HCT116 (cell line): ENCODE measurements around the gene STBD1. TPM values are rescaled to one million over a fixed set of nuclear protein-coding genes. Genes with fewer than 3 reads are reported as not detected.

Source experiments
- ATAC-seq: fragments of 200-7000 bp; cut with Tn5 transposase; 2 replicates; pipeline ENCODE4 v1.9.1; 2020; ENCODE audit warnings: mild to moderate bottlenecking, moderate library complexity
- BruUV-seq: library from RNA; stranded (reverse); fragments of 400-500 nt; replicated peaks from 2 replicates; lab custom pipeline; 2021; lab: Mats Ljungman, UMichigan
- CTCF ChIA-PET: fragments of 300-600 bp; sonication (Branson Sonifier 250); formaldehyde crosslinking; loops from one replicate; lab custom pipeline; 2021; ENCODE audit warnings: antibody characterized with exemption; lab: Charles Lee
- POLR2A ChIA-PET: fragments of 300-600, 350-600 bp; sonication (Branson Sonifier 250); formaldehyde crosslinking; loops from one replicate; lab custom pipeline; 2021; ENCODE audit warnings: antibody characterized with exemption; lab: Charles Lee
- RAD21 ChIA-PET, 2 experiments: fragments of 300-600 bp; sonication (Branson Sonifier 250); formaldehyde crosslinking; loops; one replicate each; lab custom pipeline; 2023; ENCODE audit warnings: low total read pairs in 2 of 2; ENCODE audit not compliant: uncharacterized antibody in 2 of 2, unreplicated experiment in 2 of 2, low non-redundant PET in 1 of 2; lab: Charles Lee
- DNase-seq: peaks from one replicate; pipeline ENCODE4 v3.0.0-alpha.2; 2010; ENCODE audit warnings: low read depth, low spot score
- H2AFZ ChIP-seq: fragments of 200-600 bp; shearing (Covaris generic), sonication (generic); 2 replicates; pipeline ENCODE4 v1.6.1; 2017; ENCODE audit warnings: low read depth, mixed run types, mixed read lengths, antibody characterized with exemption, low read length; ENCODE audit not compliant: poor library complexity, severe bottlenecking
- H3K27ac ChIP-seq: 2 replicates; pipeline ENCODE4 v1.5.1; 2012; ENCODE audit warnings: low read depth, low read length
- H3K27me3 ChIP-seq: fragments of 200-600 bp; sonication (generic); 2 replicates; pipeline ENCODE4 v1.6.1; 2016; ENCODE audit warnings: mixed run types, low read length, mixed read lengths; ENCODE audit not compliant: insufficient read depth
- H3K36me3 ChIP-seq, 2 experiments: fragments of 200-500 bp in 1 of 2; fragments of 200-600 bp in 1 of 2; sonication (Bioruptor generic) in 1 of 2; sonication (generic) in 1 of 2; 2 replicates each; pipeline versions ENCODE4 v1.5.1 to v1.6.1; 2014 to 2016; ENCODE audit warnings: low read length in 2 of 2, inconsistent platforms in 1 of 2, mixed read lengths in 1 of 2, mixed run types in 1 of 2; ENCODE audit not compliant: insufficient read depth in 2 of 2, control insufficient read depth in 1 of 2
- H3K4me1 ChIP-seq, 2 experiments: fragments of 200-600 bp in 1 of 2; sonication (generic) in 1 of 2; 2 replicates each; pipeline versions ENCODE4 v1.5.1 to v1.6.1; 2012 to 2017; ENCODE audit warnings: low read length in 2 of 2, inconsistent platforms in 1 of 2, mild to moderate bottlenecking in 1 of 2, mixed read lengths in 1 of 2, mixed run types in 1 of 2, moderate library complexity in 1 of 2; ENCODE audit not compliant: insufficient read depth in 2 of 2, control insufficient read depth in 1 of 2
- H3K4me2 ChIP-seq: fragments of 200-600 bp; sonication (generic); 2 replicates; pipeline ENCODE4 v1.6.1; 2017; ENCODE audit warnings: mixed run types, low read length, mixed read lengths
- H3K4me3 ChIP-seq, 2 experiments: fragments of 200-600 bp in 1 of 2; sonication (generic) in 1 of 2; replicated peaks in 1 of 2; 2 replicates each; pipeline ENCODE4 v1.5.1; 2011 to 2016; ENCODE audit warnings: low read length in 2 of 2, control low read depth in 1 of 2, low read depth in 1 of 2, mild to moderate bottlenecking in 1 of 2, mixed read lengths in 1 of 2, mixed run types in 1 of 2
- H3K79me2 ChIP-seq: fragments of 200-600 bp; sonication (generic); 2 replicates; pipeline ENCODE4 v1.6.1; 2017; ENCODE audit warnings: mild to moderate bottlenecking, mixed run types, low read length, moderate library complexity, mixed read lengths; ENCODE audit not compliant: insufficient read depth
- H3K9ac ChIP-seq: fragments of 200-600 bp; sonication (generic); 2 replicates; pipeline ENCODE4 v1.6.1; 2016; ENCODE audit warnings: low read length, mixed read lengths
- H3K9me2 ChIP-seq: fragments of 200-600 bp; sonication (generic), shearing (Covaris generic); 2 replicates; pipeline ENCODE4 v1.6.1; 2017; ENCODE audit warnings: mixed run types, mild to moderate bottlenecking, moderate library complexity; ENCODE audit not compliant: insufficient read depth
- H3K9me3 ChIP-seq, 2 experiments: fragments of 200-500 bp in 1 of 2; fragments of 200-600 bp in 1 of 2; sonication (Bioruptor generic) in 1 of 2; sonication (generic) in 1 of 2; 2 replicates each; pipeline ENCODE4 v1.6.1; 2014 to 2017; ENCODE audit warnings: low read length in 2 of 2, mixed read lengths in 2 of 2, inconsistent platforms in 1 of 2, low read depth in 1 of 2, mild to moderate bottlenecking in 1 of 2, mixed run types in 1 of 2, moderate library complexity in 1 of 2; ENCODE audit not compliant: control insufficient read depth in 1 of 2, insufficient read depth in 1 of 2
- H4K20me1 ChIP-seq: fragments of 200-600 bp; sonication (generic), shearing (Covaris generic); 2 replicates; pipeline ENCODE4 v1.6.1; 2017; ENCODE audit warnings: mixed run types, mild to moderate bottlenecking, moderate library complexity; ENCODE audit not compliant: insufficient read depth
- ATF3 ChIP-seq: IDR thresholded peaks from 2 replicates; pipeline ENCODE4 v1.6.1; 2012
- CBX3 ChIP-seq: IDR thresholded peaks from 2 replicates; pipeline ENCODE4 v1.6.1; 2012; ENCODE audit warnings: low read depth
- ELF1 ChIP-seq: IDR thresholded peaks from 2 replicates; pipeline ENCODE4 v1.6.1; 2012; ENCODE audit warnings: low read depth, borderline replicate concordance
- EZH2phosphoT487 ChIP-seq: fragments of 200-600 bp; IDR thresholded peaks from 2 replicates; pipeline ENCODE4 v1.6.1; 2018; ENCODE audit warnings: antibody characterized with exemption, borderline replicate concordance
- JUND ChIP-seq: IDR thresholded peaks from 2 replicates; pipeline ENCODE4 v1.6.1; 2012
- MAX ChIP-seq: IDR thresholded peaks from 2 replicates; pipeline ENCODE4 v1.6.1; 2012
- POLR2A ChIP-seq: IDR thresholded peaks from 2 replicates; pipeline ENCODE4 v1.7.0; 2011; ENCODE audit warnings: borderline replicate concordance; ENCODE audit not compliant: insufficient read depth, insufficient read length; ENCODE audit errors: extremely low read depth
- POLR2AphosphoS5 ChIP-seq: IDR thresholded peaks from 2 replicates; pipeline ENCODE4 v1.6.1; 2011; ENCODE audit warnings: mild to moderate bottlenecking, low read depth, low read length, moderate library complexity
- REST ChIP-seq: IDR thresholded peaks from 2 replicates; pipeline ENCODE4 v1.6.1; 2012; ENCODE audit warnings: low read depth
- TCF7L2 ChIP-seq: IDR thresholded peaks from 2 replicates; pipeline ENCODE4 v1.7.0; 2011; ENCODE audit warnings: borderline replicate concordance, inconsistent platforms; ENCODE audit not compliant: insufficient read depth, insufficient read length; ENCODE audit errors: extremely low read depth
- YY1 ChIP-seq: IDR thresholded peaks from 2 replicates; pipeline ENCODE4 v1.6.1; 2011; ENCODE audit warnings: low read length, low read depth, moderate library complexity, mild to moderate bottlenecking; ENCODE audit not compliant: insufficient replicate concordance; ENCODE audit errors: extremely low read depth
- ZBTB33 ChIP-seq: IDR thresholded peaks from 2 replicates; pipeline ENCODE4 v1.6.1; 2011; ENCODE audit warnings: mild to moderate bottlenecking, low read length, moderate library complexity; ENCODE audit not compliant: insufficient replicate concordance; ENCODE audit errors: extremely low read depth
- ZNF274 ChIP-seq: fragments of 200-500 bp; sonication (Bioruptor generic); IDR thresholded peaks from 2 replicates; pipeline ENCODE4 v1.6.1; 2014; ENCODE audit warnings: mild to moderate bottlenecking, low read depth, low read length, inconsistent platforms
- intact Hi-C: fragments of 100-400 bp; cut with micrococcal nuclease; formaldehyde crosslinking; loops from 2 replicates; pipeline ENCODE4 v1.10.0; 2022
- total RNA-seq: library from RNA; stranded (reverse); gene quantifications from one replicate; pipeline ENCODE4 v1.2.1, GENCODE V29; 2021; ENCODE audit not compliant: unreplicated experiment
- TF ChIP-seq, protein P1 (sequence below), 3 experiments: fragments of 200-600 bp in 1 of 3; sonication (generic) in 1 of 3; IDR thresholded peaks in 2 of 3; conservative IDR thresholded peaks in 1 of 3; 2 replicates each; pipeline ENCODE4 v1.5.1; 2012 to 2017; ENCODE audit warnings: low read depth in 2 of 3, low read length in 2 of 3, antibody characterized with exemption in 1 of 3, borderline replicate concordance in 1 of 3, control low read depth in 1 of 3, mild to moderate bottlenecking in 1 of 3, mixed read lengths in 1 of 3, mixed run types in 1 of 3, moderate library complexity in 1 of 3; ENCODE audit not compliant: insufficient read depth in 1 of 3

The STBD1 gene
- total RNA-seq, 1 experiment from 2014 or later = 5.6 TPM

- RAD21 ChIA-PET = no interaction called here
- H3K27ac ChIP-seq = no peak overlapping the region
- H3K9ac ChIP-seq = no peak overlapping the region
- no peaks in the 10 kb centered on the region for H4K20me1 ChIP-seq
- H3K9me3 ChIP-seq = no peaks in the 10 kb centered on the region
- no peak overlapping the region for H3K4me3 ChIP-seq
- H3K4me1 ChIP-seq = no peaks in the 10 kb centered on the region
- H2AFZ ChIP-seq = no peak overlapping the region
- H3K27me3 ChIP-seq = no peaks in the 10 kb centered on the region
- no peak for ATAC-seq
- H3K9me2 ChIP-seq = no peaks in the 10 kb centered on the region
- intact Hi-C loops = no loop called here
- DNase-seq = no peak
- POLR2A ChIA-PET = no interaction called here
- H3K79me2 ChIP-seq = no peaks in the 10 kb centered on the region
- no peak for TF ChIP-seq CBX3
- TF ChIP-seq ZBTB33 = no peak
- no peak for TF ChIP-seq ZNF274
- TF ChIP-seq, protein P1, sequence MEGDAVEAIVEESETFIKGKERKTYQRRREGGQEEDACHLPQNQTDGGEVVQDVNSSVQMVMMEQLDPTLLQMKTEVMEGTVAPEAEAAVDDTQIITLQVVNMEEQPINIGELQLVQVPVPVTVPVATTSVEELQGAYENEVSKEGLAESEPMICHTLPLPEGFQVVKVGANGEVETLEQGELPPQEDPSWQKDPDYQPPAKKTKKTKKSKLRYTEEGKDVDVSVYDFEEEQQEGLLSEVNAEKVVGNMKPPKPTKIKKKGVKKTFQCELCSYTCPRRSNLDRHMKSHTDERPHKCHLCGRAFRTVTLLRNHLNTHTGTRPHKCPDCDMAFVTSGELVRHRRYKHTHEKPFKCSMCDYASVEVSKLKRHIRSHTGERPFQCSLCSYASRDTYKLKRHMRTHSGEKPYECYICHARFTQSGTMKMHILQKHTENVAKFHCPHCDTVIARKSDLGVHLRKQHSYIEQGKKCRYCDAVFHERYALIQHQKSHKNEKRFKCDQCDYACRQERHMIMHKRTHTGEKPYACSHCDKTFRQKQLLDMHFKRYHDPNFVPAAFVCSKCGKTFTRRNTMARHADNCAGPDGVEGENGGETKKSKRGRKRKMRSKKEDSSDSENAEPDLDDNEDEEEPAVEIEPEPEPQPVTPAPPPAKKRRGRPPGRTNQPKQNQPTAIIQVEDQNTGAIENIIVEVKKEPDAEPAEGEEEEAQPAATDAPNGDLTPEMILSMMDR (IDR thresholded peaks at IDR 0.05 in 2 of 3, conservative IDR thresholded peaks at IDR 0.05 in 1 of 3; ENCODE audit: borderline replicate concordance in 1 of 3, insufficient read depth in 1 of 3, low read depth in 2 of 3, low read length in 2 of 3) = no peak
- TF ChIP-seq JUND = no peak
- TF ChIP-seq ELF1 = no peak
- no peak for TF ChIP-seq TCF7L2
- TF ChIP-seq POLR2A = no peak
- no peak for TF ChIP-seq POLR2AphosphoS5
- TF ChIP-seq REST = no peak
- TF ChIP-seq EZH2phosphoT487 = no peak
- TF ChIP-seq ATF3 = no peak
- TF ChIP-seq YY1 = no peak
- TF ChIP-seq MAX = no peak
- no TSS peak for BruUV-seq
- CTCF ChIA-PET = no interaction called here
- H3K4me2 ChIP-seq = no peak overlapping the region
- no peaks in the 10 kb centered on the region for H3K36me3 ChIP-seq
Measured at GRCh38 chr4:76272582-76272981, 34.0 kb upstream of the STBD1 start.
